ENCODE data around the gene PRAC1. TPM values are rescaled to one million over a fixed set of nuclear protein-coding genes. Genes with fewer than 3 reads are reported as not detected.

Gene PRAC1
- total RNA-seq, 1 experiment from 2014 or later: not detected

GRCh38 chr17:48718761-48719641 is 3.3 kb downstream of the PRAC1 start:
- no peak for TF ChIP-seq FOSL1 (IDR thresholded peaks at IDR 0.05; ENCODE audit: low read depth)
- TF ChIP-seq EZH2 (IDR thresholded peaks at IDR 0.05): no peak
- no peak for TF ChIP-seq CEBPB (IDR thresholded peaks at IDR 0.05; ENCODE audit: low read depth)
- no peak for TF ChIP-seq POLR2A (IDR thresholded peaks at IDR 0.05; ENCODE audit: borderline replicate concordance, extremely low read depth, insufficient read depth, insufficient read length)
- no peak for TF ChIP-seq SP1 (IDR thresholded peaks at IDR 0.05; ENCODE audit: low read depth)
- DNase-seq (ENCODE audit: low read depth, low spot score) (no peak), ATAC-seq (no peak)
- Histone ChIP-seq H3K4me2 (ENCODE audit: low read length) (no peak overlapping the region), H3K9ac (ENCODE audit: low read length) (no peak overlapping the region), H2AFZ (ENCODE audit: low read depth, low read length, poor library complexity, severe bottlenecking) (no peak overlapping the region), H4K20me1 (ENCODE audit: insufficient read depth) (no peaks in the 10 kb centered on the region), H3K27me3 (ENCODE audit: insufficient read depth, low read length) (no peaks in the 10 kb centered on the region), H3K4me1 (ENCODE audit: control insufficient read depth in 1 of 2, insufficient read depth in 2 of 2, low read length in 2 of 2) (no peaks in the 10 kb centered on the region), H3K9me3 (ENCODE audit: control insufficient read depth in 1 of 2, insufficient read depth in 1 of 2, low read depth in 1 of 2, low read length in 2 of 2) (no peaks in the 10 kb centered on the region), H3K4me3 (replicated peaks in 1 of 2; ENCODE audit: low read depth in 1 of 2, low read length in 2 of 2) (no peak overlapping the region), H3K9me2 (ENCODE audit: insufficient read depth) (no peaks in the 10 kb centered on the region), H3K36me3 (ENCODE audit: control insufficient read depth in 1 of 2, insufficient read depth in 2 of 2, low read length in 2 of 2) (no peaks in the 10 kb centered on the region), H3K27ac (ENCODE audit: low read depth, low read length) (no peak overlapping the region), H3K79me2 (ENCODE audit: insufficient read depth, low read length) (no peaks in the 10 kb centered on the region)
- RAD21 ChIA-PET (ENCODE audit: low non-redundant PET in 1 of 2, low total read pairs in 2 of 2, uncharacterized antibody in 2 of 2, unreplicated experiment in 2 of 2): no interaction called here
- CTCF ChIA-PET: interaction anchor here (0.8 to 1.4 kb wide), 4 partner anchors 10 to 160 kb away, joined by 3 to 4 read pairs (median 3); partner anchors contain the start of gene HOXB13
- intact Hi-C loops (cut with micrococcal nuclease): no loop called here
- BruUV-seq (replicated peaks): no TSS peak
- POLR2A ChIA-PET: interaction anchor here (1.2 kb wide), 1 partner anchor 10 kb away, joined by 6 read pairs; the partner anchor contains the start of gene HOXB13

GRCh38 chr17:48718227-48718760 is 4.0 kb downstream of the PRAC1 start:
- Histone ChIP-seq H3K9me3 (ENCODE audit: control insufficient read depth in 1 of 2, insufficient read depth in 1 of 2, low read depth in 1 of 2, low read length in 2 of 2) (no peaks in the 10 kb centered on the region), H3K36me3 (ENCODE audit: control insufficient read depth in 1 of 2, insufficient read depth in 2 of 2, low read length in 2 of 2) (no peaks in the 10 kb centered on the region), H3K9me2 (ENCODE audit: insufficient read depth) (no peaks in the 10 kb centered on the region), H3K27ac (ENCODE audit: low read depth, low read length) (no peak overlapping the region), H3K9ac (ENCODE audit: low read length) (no peak overlapping the region), H3K4me1 (ENCODE audit: control insufficient read depth in 1 of 2, insufficient read depth in 2 of 2, low read length in 2 of 2) (no peaks in the 10 kb centered on the region), H3K4me2 (ENCODE audit: low read length) (no peak overlapping the region), H3K79me2 (ENCODE audit: insufficient read depth, low read length) (no peaks in the 10 kb centered on the region), H2AFZ (ENCODE audit: low read depth, low read length, poor library complexity, severe bottlenecking) (no peak overlapping the region), H3K4me3 (replicated peaks in 1 of 2; ENCODE audit: low read depth in 1 of 2, low read length in 2 of 2) (no peak overlapping the region), H3K27me3 (ENCODE audit: insufficient read depth, low read length) (no peaks in the 10 kb centered on the region), H4K20me1 (ENCODE audit: insufficient read depth) (no peaks in the 10 kb centered on the region)
- POLR2A ChIA-PET: interaction anchor here (0.7 kb wide), 1 partner anchor 161 kb away, joined by 7 read pairs; no protein-coding TSS in a partner anchor
- BruUV-seq (replicated peaks): no TSS peak
- CTCF ChIA-PET: interaction anchor here (1.4 to 1.5 kb wide), 2 partner anchors 73 to 166 kb away, joined by 4 to 5 read pairs; no protein-coding TSS in a partner anchor
- intact Hi-C loops (cut with micrococcal nuclease): no loop called here
- DNase-seq (ENCODE audit: low read depth, low spot score): no peak
- ATAC-seq: no peak
- RAD21 ChIA-PET (ENCODE audit: low non-redundant PET in 1 of 2, low total read pairs in 2 of 2, uncharacterized antibody in 2 of 2, unreplicated experiment in 2 of 2): interaction anchor here in 1 of 2 experiments (0.7 kb wide), 1 partner anchor 322 kb away, joined by 5 read pairs; no protein-coding TSS in a partner anchor
- TF ChIP-seq EZH2 (IDR thresholded peaks at IDR 0.05) (no peak), CEBPB (IDR thresholded peaks at IDR 0.05; ENCODE audit: low read depth) (no peak), ZFX (IDR thresholded peaks at IDR 0.05) (no peak), REST (IDR thresholded peaks at IDR 0.05; ENCODE audit: low read depth) (no peak), ELF1 (IDR thresholded peaks at IDR 0.05; ENCODE audit: borderline replicate concordance, low read depth) (no peak), SRF (IDR thresholded peaks at IDR 0.05; ENCODE audit: low read depth) (no peak), SIN3A (IDR thresholded peaks at IDR 0.05; ENCODE audit: low read depth) (no peak), SP1 (IDR thresholded peaks at IDR 0.05; ENCODE audit: low read depth) (no peak), POLR2A (IDR thresholded peaks at IDR 0.05; ENCODE audit: borderline replicate concordance, extremely low read depth, insufficient read depth, insufficient read length) (no peak), EZH2phosphoT487 (IDR thresholded peaks at IDR 0.05; ENCODE audit: borderline replicate concordance) (no peak), POLR2AphosphoS5 (IDR thresholded peaks at IDR 0.05; ENCODE audit: low read depth, low read length) (no peak), ZNF274 (IDR thresholded peaks at IDR 0.05; ENCODE audit: low read depth, low read length) (no peak), RAD21 (IDR thresholded peaks at IDR 0.05; ENCODE audit: low read depth) (no peak), YY1 (IDR thresholded peaks at IDR 0.05; ENCODE audit: extremely low read depth, insufficient replicate concordance, low read depth, low read length) (no peak)
